ENCODE measurements around the gene OSBPL6. TPM values are rescaled to one million over a fixed set of nuclear protein-coding genes. Genes with fewer than 3 reads are reported as not detected.

Gene OSBPL6
- total and polyA plus RNA-seq, 4 donors, result 1.3 to 3.3 (median 2.2) TPM

DNA sequence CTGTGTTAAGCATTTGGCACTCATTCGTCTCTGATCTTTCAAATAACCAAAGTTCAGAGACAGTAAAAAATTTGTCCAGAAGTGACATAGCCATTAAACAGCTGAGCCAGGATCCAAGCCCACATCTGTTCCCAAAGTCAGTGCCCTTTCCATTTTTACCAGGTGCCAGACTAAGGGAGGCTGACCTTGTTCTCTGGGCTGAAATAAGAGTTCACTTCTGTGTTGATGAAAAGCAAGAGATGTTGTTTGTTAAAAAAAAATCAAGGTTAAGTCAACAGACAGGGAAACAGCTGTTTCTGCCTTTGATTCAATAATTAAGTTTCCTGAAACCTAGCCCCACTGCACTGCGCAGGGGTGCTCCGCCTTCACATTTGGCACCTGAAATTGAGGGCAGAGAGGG, 139.5 kb downstream of the OSBPL6 start:
- Histone ChIP-seq H3K27ac (ENCODE audit: low read depth in 1 of 2, low read length in 2 of 2) (no peak overlapping the region), H3K36me3 (ENCODE audit: control insufficient read depth in 4 of 4, insufficient read depth in 3 of 4, low read depth in 1 of 4, low read length in 3 of 4) (peaks cover 0 to 5% (median 2%) of the 10 kb centered on the region in 4 donors), H3K9me3 (ENCODE audit: control insufficient read depth in 4 of 4, low read length in 3 of 4) (no peaks in the 10 kb centered on the region), H3K9ac (ENCODE audit: low read depth in 1 of 2, low read length in 2 of 2) (no peak overlapping the region), H3K27me3 (ENCODE audit: control insufficient read depth in 4 of 4, insufficient read depth in 4 of 4, low read length in 3 of 4) (no peaks in the 10 kb centered on the region), H3K4me3 (ENCODE audit: low read depth in 1 of 3, low read length in 3 of 3) (no peak overlapping the region), H3K4me1 (ENCODE audit: control insufficient read depth in 4 of 4, insufficient read depth in 4 of 4, low read length in 3 of 4) (peaks cover 3 to 29% (median 15%) of the 10 kb centered on the region in 4 donors)
- 45% methylated on average over 3 of the region's 3 CpGs for WGBS
- DNase-seq (ENCODE audit: low spot score), result no peak
- no peak for TF ChIP-seq RAD21 (IDR thresholded peaks at IDR 0.05)
- peak in 1 of 2 donors; percentile 30 for TF ChIP-seq HNF4A (conservative IDR thresholded peaks at IDR 0.05)
- TF ChIP-seq YY1 (IDR thresholded peaks at IDR 0.05), result peak; percentile 15
- peak; percentile 32 to 53 for TF ChIP-seq RXRA (IDR thresholded peaks at IDR 0.05)

DNA sequence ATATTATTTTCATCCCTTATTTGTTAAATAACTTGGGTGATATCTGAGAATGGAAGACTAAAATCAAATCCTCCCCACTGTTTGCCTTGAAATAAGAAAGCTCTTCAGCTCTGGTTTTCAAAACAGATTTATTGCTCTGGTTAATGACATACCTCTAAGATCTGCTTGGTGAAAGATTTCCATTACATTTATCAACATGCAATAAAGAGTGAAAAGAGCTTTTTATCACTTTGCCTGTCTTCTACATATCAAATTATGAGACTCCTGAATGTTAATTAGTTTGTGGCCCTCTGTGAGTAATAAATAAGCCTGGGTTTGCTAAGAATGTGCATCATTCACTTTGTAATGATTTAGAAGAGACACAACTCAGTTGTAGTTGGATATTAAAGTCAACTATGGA, 140.9 kb downstream of the OSBPL6 start:
- peaks cover 2 to 27% (median 15%) of the 10 kb centered on the region in 4 donors for H3K4me1 ChIP-seq (ENCODE audit: control insufficient read depth in 4 of 4, insufficient read depth in 4 of 4, low read length in 3 of 4)
- no peaks in the 10 kb centered on the region for H3K27me3 ChIP-seq (ENCODE audit: control insufficient read depth in 4 of 4, insufficient read depth in 4 of 4, low read length in 3 of 4)
- no peak overlapping the region for H3K4me3 ChIP-seq (ENCODE audit: low read depth in 1 of 3, low read length in 3 of 3)
- H3K27ac ChIP-seq (ENCODE audit: low read depth in 1 of 2, low read length in 2 of 2), result no peak overlapping the region
- H3K9me3 ChIP-seq (ENCODE audit: control insufficient read depth in 4 of 4, low read length in 3 of 4), result no peaks in the 10 kb centered on the region
- DNase-seq (ENCODE audit: low spot score), result no peak
- peaks cover 0 to 5% (median 2%) of the 10 kb centered on the region in 4 donors for H3K36me3 ChIP-seq (ENCODE audit: control insufficient read depth in 4 of 4, insufficient read depth in 3 of 4, low read depth in 1 of 4, low read length in 3 of 4)
- TF ChIP-seq RXRA (IDR thresholded peaks at IDR 0.05), result no peak
- TF ChIP-seq GABPA (IDR thresholded peaks at IDR 0.05 in 1 of 2, conservative IDR thresholded peaks at IDR 0.05 in 1 of 2), result no peak
- TF ChIP-seq, protein P1, sequence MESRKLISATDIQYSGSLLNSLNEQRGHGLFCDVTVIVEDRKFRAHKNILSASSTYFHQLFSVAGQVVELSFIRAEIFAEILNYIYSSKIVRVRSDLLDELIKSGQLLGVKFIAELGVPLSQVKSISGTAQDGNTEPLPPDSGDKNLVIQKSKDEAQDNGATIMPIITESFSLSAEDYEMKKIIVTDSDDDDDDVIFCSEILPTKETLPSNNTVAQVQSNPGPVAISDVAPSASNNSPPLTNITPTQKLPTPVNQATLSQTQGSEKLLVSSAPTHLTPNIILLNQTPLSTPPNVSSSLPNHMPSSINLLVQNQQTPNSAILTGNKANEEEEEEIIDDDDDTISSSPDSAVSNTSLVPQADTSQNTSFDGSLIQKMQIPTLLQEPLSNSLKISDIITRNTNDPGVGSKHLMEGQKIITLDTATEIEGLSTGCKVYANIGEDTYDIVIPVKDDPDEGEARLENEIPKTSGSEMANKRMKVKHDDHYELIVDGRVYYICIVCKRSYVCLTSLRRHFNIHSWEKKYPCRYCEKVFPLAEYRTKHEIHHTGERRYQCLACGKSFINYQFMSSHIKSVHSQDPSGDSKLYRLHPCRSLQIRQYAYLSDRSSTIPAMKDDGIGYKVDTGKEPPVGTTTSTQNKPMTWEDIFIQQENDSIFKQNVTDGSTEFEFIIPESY (IDR thresholded peaks at IDR 0.05), result no peak
- TF ChIP-seq, protein P2, sequence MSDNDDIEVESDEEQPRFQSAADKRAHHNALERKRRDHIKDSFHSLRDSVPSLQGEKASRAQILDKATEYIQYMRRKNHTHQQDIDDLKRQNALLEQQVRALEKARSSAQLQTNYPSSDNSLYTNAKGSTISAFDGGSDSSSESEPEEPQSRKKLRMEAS (IDR thresholded peaks at IDR 0.05), result no peak
- no peak for TF ChIP-seq NR2F2 (IDR thresholded peaks at IDR 0.05)
- TF ChIP-seq RAD21 (IDR thresholded peaks at IDR 0.05), result no peak
- TF ChIP-seq EGR1 (IDR thresholded peaks at IDR 0.05; ENCODE audit: low read depth in 2 of 2), result no peak
- TF ChIP-seq, protein P3, sequence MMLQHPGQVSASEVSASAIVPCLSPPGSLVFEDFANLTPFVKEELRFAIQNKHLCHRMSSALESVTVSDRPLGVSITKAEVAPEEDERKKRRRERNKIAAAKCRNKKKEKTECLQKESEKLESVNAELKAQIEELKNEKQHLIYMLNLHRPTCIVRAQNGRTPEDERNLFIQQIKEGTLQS (IDR thresholded peaks at IDR 0.05), result no peak
- TF ChIP-seq SP1 (IDR thresholded peaks at IDR 0.05), result no peak
- TF ChIP-seq, protein P4, sequence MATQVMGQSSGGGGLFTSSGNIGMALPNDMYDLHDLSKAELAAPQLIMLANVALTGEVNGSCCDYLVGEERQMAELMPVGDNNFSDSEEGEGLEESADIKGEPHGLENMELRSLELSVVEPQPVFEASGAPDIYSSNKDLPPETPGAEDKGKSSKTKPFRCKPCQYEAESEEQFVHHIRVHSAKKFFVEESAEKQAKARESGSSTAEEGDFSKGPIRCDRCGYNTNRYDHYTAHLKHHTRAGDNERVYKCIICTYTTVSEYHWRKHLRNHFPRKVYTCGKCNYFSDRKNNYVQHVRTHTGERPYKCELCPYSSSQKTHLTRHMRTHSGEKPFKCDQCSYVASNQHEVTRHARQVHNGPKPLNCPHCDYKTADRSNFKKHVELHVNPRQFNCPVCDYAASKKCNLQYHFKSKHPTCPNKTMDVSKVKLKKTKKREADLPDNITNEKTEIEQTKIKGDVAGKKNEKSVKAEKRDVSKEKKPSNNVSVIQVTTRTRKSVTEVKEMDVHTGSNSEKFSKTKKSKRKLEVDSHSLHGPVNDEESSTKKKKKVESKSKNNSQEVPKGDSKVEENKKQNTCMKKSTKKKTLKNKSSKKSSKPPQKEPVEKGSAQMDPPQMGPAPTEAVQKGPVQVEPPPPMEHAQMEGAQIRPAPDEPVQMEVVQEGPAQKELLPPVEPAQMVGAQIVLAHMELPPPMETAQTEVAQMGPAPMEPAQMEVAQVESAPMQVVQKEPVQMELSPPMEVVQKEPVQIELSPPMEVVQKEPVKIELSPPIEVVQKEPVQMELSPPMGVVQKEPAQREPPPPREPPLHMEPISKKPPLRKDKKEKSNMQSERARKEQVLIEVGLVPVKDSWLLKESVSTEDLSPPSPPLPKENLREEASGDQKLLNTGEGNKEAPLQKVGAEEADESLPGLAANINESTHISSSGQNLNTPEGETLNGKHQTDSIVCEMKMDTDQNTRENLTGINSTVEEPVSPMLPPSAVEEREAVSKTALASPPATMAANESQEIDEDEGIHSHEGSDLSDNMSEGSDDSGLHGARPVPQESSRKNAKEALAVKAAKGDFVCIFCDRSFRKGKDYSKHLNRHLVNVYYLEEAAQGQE (IDR thresholded peaks at IDR 0.05), result no peak
- TF ChIP-seq FOXA2 (IDR thresholded peaks at IDR 0.05), result no peak
- TF ChIP-seq, protein P5, sequence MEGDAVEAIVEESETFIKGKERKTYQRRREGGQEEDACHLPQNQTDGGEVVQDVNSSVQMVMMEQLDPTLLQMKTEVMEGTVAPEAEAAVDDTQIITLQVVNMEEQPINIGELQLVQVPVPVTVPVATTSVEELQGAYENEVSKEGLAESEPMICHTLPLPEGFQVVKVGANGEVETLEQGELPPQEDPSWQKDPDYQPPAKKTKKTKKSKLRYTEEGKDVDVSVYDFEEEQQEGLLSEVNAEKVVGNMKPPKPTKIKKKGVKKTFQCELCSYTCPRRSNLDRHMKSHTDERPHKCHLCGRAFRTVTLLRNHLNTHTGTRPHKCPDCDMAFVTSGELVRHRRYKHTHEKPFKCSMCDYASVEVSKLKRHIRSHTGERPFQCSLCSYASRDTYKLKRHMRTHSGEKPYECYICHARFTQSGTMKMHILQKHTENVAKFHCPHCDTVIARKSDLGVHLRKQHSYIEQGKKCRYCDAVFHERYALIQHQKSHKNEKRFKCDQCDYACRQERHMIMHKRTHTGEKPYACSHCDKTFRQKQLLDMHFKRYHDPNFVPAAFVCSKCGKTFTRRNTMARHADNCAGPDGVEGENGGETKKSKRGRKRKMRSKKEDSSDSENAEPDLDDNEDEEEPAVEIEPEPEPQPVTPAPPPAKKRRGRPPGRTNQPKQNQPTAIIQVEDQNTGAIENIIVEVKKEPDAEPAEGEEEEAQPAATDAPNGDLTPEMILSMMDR (IDR thresholded peaks at IDR 0.05; ENCODE audit: low read depth, low read length, missing input control), result no peak
- no peak for TF ChIP-seq HNF4A (conservative IDR thresholded peaks at IDR 0.05)
- no peak for TF ChIP-seq TAF1 (conservative IDR thresholded peaks at IDR 0.05)
- no peak for TF ChIP-seq JUND (IDR thresholded peaks at IDR 0.05)
- TF ChIP-seq HNF4G (IDR thresholded peaks at IDR 0.05), result no peak
- TF ChIP-seq YY1 (IDR thresholded peaks at IDR 0.05), result no peak
- TF ChIP-seq FOXA1 (IDR thresholded peaks at IDR 0.05), result no peak
- H3K9ac ChIP-seq (ENCODE audit: low read depth in 1 of 2, low read length in 2 of 2), result no peak overlapping the region

Data from liver (tissue), 9 donors.